HG02870 (cell line): ENCODE measurements around the gene CCNE1.
A peak's percentile ranks its signal among the peaks of the same experiment; 100 is the strongest.

Source experiments
- ATAC-seq: cut with Tn5 transposase; IDR thresholded peaks from one replicate; pipeline ENCODE4 v1.9.1; 2021; ENCODE audit warnings: mild to moderate bottlenecking, moderate library complexity; ENCODE audit not compliant: unreplicated experiment

The CCNE1 gene

GRCh38 chr19:29811125-29812079 is at the start of gene CCNE1:
Gene CCNE1, plus strand, starts transcription at chr19:29811991. Its CDS starts 565 bp downstream, at chr19:29812556.
- peak; percentile 71 for ATAC-seq

GRCh38 chr19:29763196-29763595 is 48.6 kb upstream of the CCNE1 start:
- no peak for ATAC-seq

GRCh38 chr19:29764361-29764760 is 47.4 kb upstream of the CCNE1 start:
- ATAC-seq: no peak

GRCh38 chr19:29766100-29766499 is 45.7 kb upstream of the CCNE1 start:
- no peak for ATAC-seq

GRCh38 chr19:29767039-29767735 is 44.6 kb upstream of the CCNE1 start:
- no peak for ATAC-seq

- no peak for ATAC-seq
Observed at GRCh38 chr19:29768166-29768565, 43.6 kb upstream of the CCNE1 start.

- no peak for ATAC-seq
Observed at GRCh38 chr19:29769997-29770396, 41.8 kb upstream of the CCNE1 start.

GRCh38 chr19:29770648-29771047 is 41.1 kb upstream of the CCNE1 start:
- no peak for ATAC-seq

- no peak for ATAC-seq
Observed at GRCh38 chr19:29771708-29772414, 39.9 kb upstream of the CCNE1 start.

GRCh38 chr19:29772696-29773095 is 39.1 kb upstream of the CCNE1 start:
- no peak for ATAC-seq

GRCh38 chr19:29773141-29773540 is 38.6 kb upstream of the CCNE1 start:
- no peak for ATAC-seq

GRCh38 chr19:29774126-29774525 is 37.7 kb upstream of the CCNE1 start:
- ATAC-seq: no peak

- ATAC-seq: no peak
Observed at GRCh38 chr19:29777781-29778309, 33.9 kb upstream of the CCNE1 start.

- no peak for ATAC-seq
Observed at GRCh38 chr19:29779921-29780320, 31.9 kb upstream of the CCNE1 start.

- no peak for ATAC-seq
Observed at GRCh38 chr19:29781386-29782259, 30.2 kb upstream of the CCNE1 start.

- no peak for ATAC-seq
Observed at GRCh38 chr19:29782260-29782580, 29.6 kb upstream of the CCNE1 start.

GRCh38 chr19:29783627-29784190 is 28.1 kb upstream of the CCNE1 start:
- ATAC-seq: no peak

- ATAC-seq: no peak
Observed at GRCh38 chr19:29784598-29785223, 27.1 kb upstream of the CCNE1 start.

GRCh38 chr19:29785360-29785759 is 26.4 kb upstream of the CCNE1 start:
- no peak for ATAC-seq
